ENCODE measurements around the gene SLC6A5.

DNA sequence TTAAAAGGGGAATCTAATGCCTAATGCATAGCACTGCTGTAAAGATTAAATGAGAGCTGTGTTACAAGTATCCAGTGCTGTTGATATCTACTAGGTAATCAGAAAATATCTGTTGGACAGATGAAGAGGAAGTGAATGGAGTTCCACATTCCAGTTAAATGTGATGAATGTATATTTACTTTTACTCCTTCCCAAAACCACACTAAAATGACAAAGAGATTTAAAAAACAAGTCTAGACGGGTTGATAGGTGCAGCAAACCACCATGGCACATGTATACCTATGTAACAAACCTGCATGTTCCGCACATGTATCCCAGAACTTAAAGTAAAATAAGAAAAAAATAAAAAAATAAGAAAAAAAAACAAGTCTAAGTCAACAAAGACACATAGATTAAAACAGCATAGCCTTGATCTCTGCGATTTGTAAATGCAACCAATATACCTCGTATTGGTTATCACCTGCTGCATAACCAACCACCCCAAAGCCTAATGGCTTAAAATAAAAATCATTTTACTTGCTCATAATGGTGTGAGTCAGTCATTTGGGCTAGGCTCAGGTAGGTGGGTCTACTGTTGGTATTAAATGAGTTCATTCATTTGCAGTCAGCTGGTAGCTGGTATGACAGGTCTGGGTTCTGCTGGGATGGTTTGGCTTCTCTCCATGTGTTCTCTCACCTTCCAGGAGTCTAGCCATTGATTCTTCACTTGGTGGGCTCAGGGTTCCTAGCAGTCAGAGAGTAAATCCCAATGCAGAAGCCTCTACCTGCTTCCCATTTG lies 39.7 kb upstream of the SLC6A5 start:
- TF ChIP-seq, protein P1, sequence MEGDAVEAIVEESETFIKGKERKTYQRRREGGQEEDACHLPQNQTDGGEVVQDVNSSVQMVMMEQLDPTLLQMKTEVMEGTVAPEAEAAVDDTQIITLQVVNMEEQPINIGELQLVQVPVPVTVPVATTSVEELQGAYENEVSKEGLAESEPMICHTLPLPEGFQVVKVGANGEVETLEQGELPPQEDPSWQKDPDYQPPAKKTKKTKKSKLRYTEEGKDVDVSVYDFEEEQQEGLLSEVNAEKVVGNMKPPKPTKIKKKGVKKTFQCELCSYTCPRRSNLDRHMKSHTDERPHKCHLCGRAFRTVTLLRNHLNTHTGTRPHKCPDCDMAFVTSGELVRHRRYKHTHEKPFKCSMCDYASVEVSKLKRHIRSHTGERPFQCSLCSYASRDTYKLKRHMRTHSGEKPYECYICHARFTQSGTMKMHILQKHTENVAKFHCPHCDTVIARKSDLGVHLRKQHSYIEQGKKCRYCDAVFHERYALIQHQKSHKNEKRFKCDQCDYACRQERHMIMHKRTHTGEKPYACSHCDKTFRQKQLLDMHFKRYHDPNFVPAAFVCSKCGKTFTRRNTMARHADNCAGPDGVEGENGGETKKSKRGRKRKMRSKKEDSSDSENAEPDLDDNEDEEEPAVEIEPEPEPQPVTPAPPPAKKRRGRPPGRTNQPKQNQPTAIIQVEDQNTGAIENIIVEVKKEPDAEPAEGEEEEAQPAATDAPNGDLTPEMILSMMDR (IDR thresholded peaks at IDR 0.05; ENCODE audit: low read length): no peak
- no peak for TF ChIP-seq EZH2 (IDR thresholded peaks at IDR 0.05; ENCODE audit: borderline replicate concordance, low read length)

Measured in OCI-LY1 (cell line).